Measurements from ENCODE around the gene ATPAF2. TPM values are rescaled to one million over a fixed set of nuclear protein-coding genes. Genes with fewer than 3 reads are reported as not detected.

The ATPAF2 gene
- total and polyA plus RNA-seq, 7 donors = 10.3 to 28.8 (median 19.7) TPM

GRCh38 chr17:17982801-17983200 is 56.2 kb downstream of the ATPAF2 start:
- WGBS, 2 donors = 88 to 93% methylated on average over 9 of the region's 9 CpGs
- Histone ChIP-seq H3K4me3 (no peak overlapping the region), H3K4me1 (no peaks in the 10 kb centered on the region), H3K27me3 (no peaks in the 10 kb centered on the region), H3K27ac (no peak overlapping the region), H3K36me3 (no peaks in the 10 kb centered on the region), H3K9me3 (no peaks in the 10 kb centered on the region)
- TF ChIP-seq POLR2AphosphoS5 (IDR thresholded peaks at IDR 0.05) (no peak), POLR2A (IDR thresholded peaks at IDR 0.05) (no peak), EP300 (IDR thresholded peaks at IDR 0.05) (no peak)
- TF ChIP-seq, protein P1, sequence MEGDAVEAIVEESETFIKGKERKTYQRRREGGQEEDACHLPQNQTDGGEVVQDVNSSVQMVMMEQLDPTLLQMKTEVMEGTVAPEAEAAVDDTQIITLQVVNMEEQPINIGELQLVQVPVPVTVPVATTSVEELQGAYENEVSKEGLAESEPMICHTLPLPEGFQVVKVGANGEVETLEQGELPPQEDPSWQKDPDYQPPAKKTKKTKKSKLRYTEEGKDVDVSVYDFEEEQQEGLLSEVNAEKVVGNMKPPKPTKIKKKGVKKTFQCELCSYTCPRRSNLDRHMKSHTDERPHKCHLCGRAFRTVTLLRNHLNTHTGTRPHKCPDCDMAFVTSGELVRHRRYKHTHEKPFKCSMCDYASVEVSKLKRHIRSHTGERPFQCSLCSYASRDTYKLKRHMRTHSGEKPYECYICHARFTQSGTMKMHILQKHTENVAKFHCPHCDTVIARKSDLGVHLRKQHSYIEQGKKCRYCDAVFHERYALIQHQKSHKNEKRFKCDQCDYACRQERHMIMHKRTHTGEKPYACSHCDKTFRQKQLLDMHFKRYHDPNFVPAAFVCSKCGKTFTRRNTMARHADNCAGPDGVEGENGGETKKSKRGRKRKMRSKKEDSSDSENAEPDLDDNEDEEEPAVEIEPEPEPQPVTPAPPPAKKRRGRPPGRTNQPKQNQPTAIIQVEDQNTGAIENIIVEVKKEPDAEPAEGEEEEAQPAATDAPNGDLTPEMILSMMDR (IDR thresholded peaks at IDR 0.05) = no peak
- DNase-seq = no peak
- intact Hi-C loops (cut with DNase I) = no loop called here

GRCh38 chr17:17981330-17981729 is 57.6 kb downstream of the ATPAF2 start:
- DNase-seq = no peak
- intact Hi-C loops (cut with DNase I) = no loop called here
- Histone ChIP-seq H3K4me3 (no peak overlapping the region), H3K9me3 (no peaks in the 10 kb centered on the region), H3K27ac (no peak overlapping the region), H3K27me3 (no peaks in the 10 kb centered on the region), H3K4me1 (no peaks in the 10 kb centered on the region), H3K36me3 (no peaks in the 10 kb centered on the region)
- 84 to 93% methylated on average over 9 of the region's 9 CpGs for WGBS, 2 donors
- no peak for TF ChIP-seq POLR2AphosphoS5 (IDR thresholded peaks at IDR 0.05)
- no peak for TF ChIP-seq POLR2A (IDR thresholded peaks at IDR 0.05)
- TF ChIP-seq, protein P1 (IDR thresholded peaks at IDR 0.05) = no peak
- no peak for TF ChIP-seq EP300 (IDR thresholded peaks at IDR 0.05)

DNA sequence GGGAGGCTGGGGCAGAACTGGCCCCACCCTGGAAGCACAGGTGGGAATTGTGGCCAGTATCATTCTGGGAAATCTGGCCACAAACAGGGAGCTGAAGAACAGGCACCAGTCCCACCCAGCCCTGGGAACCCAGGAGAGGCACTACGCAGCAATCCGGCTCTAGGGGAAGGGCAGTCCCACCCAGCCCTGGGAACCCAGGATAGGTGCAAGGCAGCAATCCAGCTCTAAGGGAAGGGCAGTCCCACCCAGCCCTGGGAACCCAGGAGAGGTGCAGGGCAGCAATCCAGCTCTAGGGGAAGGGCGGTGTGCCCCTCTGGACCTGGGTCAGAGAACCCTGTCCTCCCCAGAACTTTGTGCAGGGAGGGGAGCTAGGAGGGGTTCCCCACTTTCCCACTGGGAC is 59.2 kb downstream of the ATPAF2 start:
- H3K4me3 ChIP-seq = no peak overlapping the region
- H3K27me3 ChIP-seq = no peaks in the 10 kb centered on the region
- no peak overlapping the region for H3K27ac ChIP-seq
- no peaks in the 10 kb centered on the region for H3K36me3 ChIP-seq
- no peak for DNase-seq
- H3K4me1 ChIP-seq = no peaks in the 10 kb centered on the region
- TF ChIP-seq POLR2AphosphoS5 (IDR thresholded peaks at IDR 0.05) = no peak
- TF ChIP-seq, protein P1 (IDR thresholded peaks at IDR 0.05) = no peak
- TF ChIP-seq POLR2A (IDR thresholded peaks at IDR 0.05) = no peak
- no peak for TF ChIP-seq EP300 (IDR thresholded peaks at IDR 0.05)
- no peaks in the 10 kb centered on the region for H3K9me3 ChIP-seq
- 37 to 71% methylated on average over 3 of the region's 3 CpGs for WGBS, 2 donors
- intact Hi-C loops (cut with DNase I) = no loop called here

DNA sequence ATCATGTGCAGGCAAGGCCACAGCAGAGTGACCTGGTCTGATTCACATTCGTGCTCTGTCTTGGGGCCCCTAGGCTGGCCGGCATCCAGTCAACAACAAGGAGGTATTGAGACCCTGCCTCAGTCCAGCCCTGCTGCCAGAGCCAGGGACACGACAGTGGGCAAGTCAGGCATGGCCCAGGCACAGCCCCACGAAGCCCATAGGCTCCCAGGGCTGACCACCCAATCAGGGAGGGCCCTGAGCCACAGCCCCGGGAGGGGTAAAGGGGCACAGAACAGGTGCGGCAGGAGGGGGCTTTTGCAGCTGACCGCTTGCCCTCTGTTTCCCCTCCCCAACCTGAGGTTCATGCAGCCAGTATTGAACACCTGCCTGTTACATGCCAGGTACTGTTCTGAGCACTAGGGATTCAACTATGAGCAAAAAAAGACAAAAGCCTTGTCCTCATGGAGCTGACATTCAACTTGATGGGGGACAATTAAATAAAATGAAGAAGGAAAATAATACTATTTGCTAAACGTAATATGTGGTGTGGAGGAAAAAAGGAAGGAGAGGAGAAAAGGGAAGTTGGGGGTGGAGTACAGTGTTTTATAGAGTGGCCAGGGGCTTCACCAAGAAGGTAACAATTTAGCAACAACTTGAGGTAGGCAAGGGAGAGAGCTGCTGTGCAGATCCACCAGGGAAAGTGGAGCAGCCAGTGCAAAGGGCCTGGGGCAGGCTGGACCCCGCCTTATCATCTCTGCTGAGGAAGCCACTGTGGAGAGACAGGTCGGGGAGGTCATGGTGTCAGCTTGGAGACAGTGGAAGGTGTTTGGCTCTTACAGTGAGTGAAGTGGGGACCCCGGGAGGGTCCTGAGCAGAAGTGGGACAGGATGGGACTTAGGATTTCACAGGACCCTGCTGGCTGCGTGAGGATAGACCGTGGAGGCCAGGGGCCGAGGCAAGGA is 60.2 kb downstream of the ATPAF2 start:
- H3K9me3 ChIP-seq = no peaks in the 10 kb centered on the region
- TF ChIP-seq POLR2AphosphoS5 (IDR thresholded peaks at IDR 0.05) = no peak
- TF ChIP-seq POLR2A (IDR thresholded peaks at IDR 0.05) = no peak
- TF ChIP-seq, protein P1 (IDR thresholded peaks at IDR 0.05) = no peak
- TF ChIP-seq EP300 (IDR thresholded peaks at IDR 0.05) = no peak
- WGBS, 2 donors = 85 to 86% methylated on average over 14 of the region's 14 CpGs
- no peak overlapping the region for H3K4me3 ChIP-seq
- no peaks in the 10 kb centered on the region for H3K36me3 ChIP-seq
- peaks cover 0 to under 1% (median 0%) of the 10 kb centered on the region in 4 donors for H3K4me1 ChIP-seq
- DNase-seq = no peak
- intact Hi-C loops (cut with DNase I) = no loop called here
- H3K27me3 ChIP-seq = no peaks in the 10 kb centered on the region
- no peak overlapping the region for H3K27ac ChIP-seq

Data from sigmoid colon (tissue), 7 donors.